GM18951 (cell line): ENCODE results near the gene MUC20.

Source experiments
- POLR2A ChIP-seq: IDR thresholded peaks from 4 replicates; pipeline ENCODE4 v1.6.1; 2011; ENCODE audit warnings: mild to moderate bottlenecking; ENCODE audit not compliant: insufficient read length, insufficient read depth; ENCODE audit errors: extremely low read depth
- in situ Hi-C: fragments of 300-500 bp; cut with MboI; formaldehyde crosslinking; loops from one replicate; pipeline ENCODE4 v1.12.0; 2022; ENCODE audit warnings: low sequenced_read_pairs, mixed read lengths, inconsistent platforms; ENCODE audit not compliant: unreplicated experiment

MUC20 gene

GRCh38 chr3:195690951-195691350 lies 29.8 kb upstream of the MUC20 start:
- no peak for TF ChIP-seq POLR2A
- in situ Hi-C loops = loop anchor here (5.0 kb wide), 1 partner anchor 266 kb away; no protein-coding TSS in a partner anchor

GRCh38 chr3:195691596-195692353 lies 29.0 kb upstream of the MUC20 start:
- in situ Hi-C loops = loop anchor here (5.0 kb wide), 1 partner anchor 266 kb away; no protein-coding TSS in a partner anchor

GRCh38 chr3:195692354-195692685 lies 28.5 kb upstream of the MUC20 start:
- in situ Hi-C loops = loop anchor here (5.0 kb wide), 1 partner anchor 265 kb away; no protein-coding TSS in a partner anchor
- no peak for TF ChIP-seq POLR2A

GRCh38 chr3:195692781-195693427 lies 27.9 kb upstream of the MUC20 start:
- TF ChIP-seq POLR2A = no peak
- in situ Hi-C loops = loop anchor here (5.0 kb wide), 1 partner anchor 264 kb away; no protein-coding TSS in a partner anchor

- in situ Hi-C loops = loop anchor here (5.0 kb wide), 1 partner anchor 264 kb away; no protein-coding TSS in a partner anchor
- TF ChIP-seq POLR2A = no peak
Measured at GRCh38 chr3:195693428-195694216, 27.2 kb upstream of the MUC20 start.

GRCh38 chr3:195694217-195695076 lies 26.3 kb upstream of the MUC20 start:
- in situ Hi-C loops = loop anchor here (5.0 kb wide), 1 partner anchor 263 kb away; no protein-coding TSS in a partner anchor

- TF ChIP-seq POLR2A = no peak
- in situ Hi-C loops = no loop called here
Measured at GRCh38 chr3:195696632-195697278, 24.0 kb upstream of the MUC20 start.

GRCh38 chr3:195697582-195698324 lies 23.0 kb upstream of the MUC20 start:
- TF ChIP-seq POLR2A = no peak
- in situ Hi-C loops = no loop called here

- TF ChIP-seq POLR2A = no peak
- in situ Hi-C loops = no loop called here
Measured at GRCh38 chr3:195698325-195698646, 22.5 kb upstream of the MUC20 start.

- TF ChIP-seq POLR2A = no peak
- in situ Hi-C loops = no loop called here
Measured at GRCh38 chr3:195698647-195699387, 22.0 kb upstream of the MUC20 start.

- in situ Hi-C loops = no loop called here
- TF ChIP-seq POLR2A = no peak
Measured at GRCh38 chr3:195699388-195699771, 21.4 kb upstream of the MUC20 start.

GRCh38 chr3:195699860-195700259 lies 20.9 kb upstream of the MUC20 start:
- in situ Hi-C loops = no loop called here
- no peak for TF ChIP-seq POLR2A
